ENCODE measurements around the gene NCAPG2. TPM values are rescaled to one million over a fixed set of nuclear protein-coding genes. Genes with fewer than 3 reads are reported as not detected.

Gene NCAPG2
- total and polyA plus RNA-seq, 2 of the 13 experiments (the other 11 are each of a cell fraction or from before 2014, with no cell fraction given): 15.1 to 30.7 TPM

- TF ChIP-seq ZHX1 (CRISPR knock-in tag; IDR thresholded peaks at IDR 0.05; ENCODE audit: low read depth) (peak; percentile 49; the same call in 1 of the 2 replicates), SOX5 (CRISPR knock-in tag; IDR thresholded peaks at IDR 0.05; ENCODE audit: borderline replicate concordance) (peak; percentile 73; the same call in 1 of the 2 replicates), ZNF644 (CRISPR knock-in tag; IDR thresholded peaks at IDR 0.05; ENCODE audit: low read depth) (peak; percentile 69; the same call in 1 of the 2 replicates), GMEB2 (CRISPR knock-in tag; IDR thresholded peaks at IDR 0.05; ENCODE audit: low read depth) (no peak), ISL2 (CRISPR knock-in tag; IDR thresholded peaks at IDR 0.05) (0 out of 2 replicates have a peak, but pooled peaks have one; percentile 17), PAX8 (CRISPR knock-in tag; IDR thresholded peaks at IDR 0.05; ENCODE audit: borderline replicate concordance) (no peak), ZBTB38 (CRISPR knock-in tag; IDR thresholded peaks at IDR 0.05) (peak; percentile 50; the same call in 1 of the 2 replicates), THAP9 (CRISPR knock-in tag; IDR thresholded peaks at IDR 0.05; ENCODE audit: borderline replicate concordance) (no peak), ZGPAT (CRISPR knock-in tag; IDR thresholded peaks at IDR 0.05) (peak; percentile 51; the same call in 1 of the 2 replicates), ZKSCAN8 (CRISPR knock-in tag; IDR thresholded peaks at IDR 0.05; ENCODE audit: borderline replicate concordance) (peak; percentile 13; the same call in 1 of the 2 replicates), MIER3 (CRISPR knock-in tag; IDR thresholded peaks at IDR 0.05; ENCODE audit: borderline replicate concordance) (peak; percentile 58; the same call in 1 of the 2 replicates), ZNF383 (CRISPR knock-in tag; IDR thresholded peaks at IDR 0.05; ENCODE audit: borderline replicate concordance) (no peak), KLF16 (CRISPR knock-in tag; IDR thresholded peaks at IDR 0.05) (peak in 1 of 2 experiments; percentile 66; a peak in 1 of 4 replicates), STAT6 (CRISPR knock-in tag; IDR thresholded peaks at IDR 0.05; ENCODE audit: borderline replicate concordance) (no peak), MTERF4 (CRISPR knock-in tag; IDR thresholded peaks at IDR 0.05) (no peak)
Measured at GRCh38 chr7:158638001-158638400, 66.6 kb downstream of the NCAPG2 start (continued).

Data from HepG2 (cell line).